ENCODE measurements around the gene SRSF6. TPM values are rescaled to one million over a fixed set of nuclear protein-coding genes. Genes with fewer than 3 reads are reported as not detected.

The SRSF6 gene
- total RNA-seq, 1 experiment from 2014 or later, result 335 TPM

DNA sequence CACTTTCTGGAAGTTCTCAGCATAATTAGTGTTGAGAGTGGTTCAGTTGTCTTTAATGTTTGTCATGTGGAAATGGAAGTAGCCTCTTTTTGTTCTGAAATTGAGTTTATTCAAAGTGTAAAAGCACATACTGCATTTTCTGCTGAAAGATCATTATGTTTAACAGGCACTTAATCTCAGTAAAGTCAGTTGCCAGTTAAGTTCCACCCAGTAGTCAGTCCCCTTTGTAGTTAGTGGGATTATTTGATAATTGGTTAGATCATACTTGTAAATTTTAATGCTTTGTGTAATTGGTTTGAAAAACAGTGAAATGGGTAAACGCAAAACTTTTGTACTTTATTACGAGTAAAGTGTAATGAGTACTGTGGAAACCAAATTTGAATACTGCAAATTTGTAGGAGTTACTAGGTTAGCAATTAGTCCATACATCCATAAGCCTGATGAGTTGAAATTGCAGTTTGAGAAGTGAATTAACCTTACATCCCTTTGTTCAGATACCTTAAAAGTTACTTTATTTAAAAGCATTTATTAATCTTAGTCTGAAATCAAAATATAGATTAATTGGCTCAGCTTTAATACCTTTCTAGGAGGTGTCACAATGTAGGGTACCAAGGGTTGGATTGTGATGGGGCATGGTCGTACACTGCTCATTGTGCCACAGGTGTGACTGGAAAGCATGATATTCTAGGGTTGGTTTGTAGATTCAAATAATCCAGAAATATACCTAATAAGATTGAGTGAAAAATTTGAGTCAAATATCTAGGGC lies 4.4 kb downstream of the SRSF6 start:
- BruUV-seq (replicated peaks), result no TSS peak
- Mint-ChIP-seq H3K4me1 (ENCODE audit: low read depth, unreplicated experiment) (peaks cover 18% of the 10 kb centered on the region), H3K4me3 (ENCODE audit: unreplicated experiment) (no peak overlapping the region), H3K27ac (ENCODE audit: unreplicated experiment) (no peak overlapping the region), H3K27me3 (ENCODE audit: insufficient read depth, unreplicated experiment) (no peaks in the 10 kb centered on the region), H3K36me3 (ENCODE audit: insufficient read depth, unreplicated experiment) (peaks cover 99% of the 10 kb centered on the region), H3K9me3 (ENCODE audit: unreplicated experiment) (no peaks in the 10 kb centered on the region)
- intact Hi-C loops (cut with micrococcal nuclease; ENCODE audit: unreplicated experiment), result no loop called here
- ChIA-PET POLR2A (interaction anchor here (0.7 kb wide), 1 partner anchor 275 kb away, joined by 18 read pairs; no protein-coding TSS in a partner anchor), CTCF (interaction anchor here (0.7 kb wide), 1 partner anchor 13 kb away, joined by 5 read pairs; no protein-coding TSS in a partner anchor)
- Histone ChIP-seq H3K4me1 (peaks cover 11% of the 10 kb centered on the region), H3K4me3 (ENCODE audit: low read depth, low read length) (no peak overlapping the region), H3K27me3 (replicated peaks; ENCODE audit: control insufficient read depth, insufficient read depth, low read length) (no peaks in the 10 kb centered on the region), H3K9me3 (no peaks in the 10 kb centered on the region), H3K36me3 (ENCODE audit: control insufficient read depth, insufficient read depth, low read length) (peaks cover 9% of the 10 kb centered on the region)
- TF ChIP-seq, protein P1, sequence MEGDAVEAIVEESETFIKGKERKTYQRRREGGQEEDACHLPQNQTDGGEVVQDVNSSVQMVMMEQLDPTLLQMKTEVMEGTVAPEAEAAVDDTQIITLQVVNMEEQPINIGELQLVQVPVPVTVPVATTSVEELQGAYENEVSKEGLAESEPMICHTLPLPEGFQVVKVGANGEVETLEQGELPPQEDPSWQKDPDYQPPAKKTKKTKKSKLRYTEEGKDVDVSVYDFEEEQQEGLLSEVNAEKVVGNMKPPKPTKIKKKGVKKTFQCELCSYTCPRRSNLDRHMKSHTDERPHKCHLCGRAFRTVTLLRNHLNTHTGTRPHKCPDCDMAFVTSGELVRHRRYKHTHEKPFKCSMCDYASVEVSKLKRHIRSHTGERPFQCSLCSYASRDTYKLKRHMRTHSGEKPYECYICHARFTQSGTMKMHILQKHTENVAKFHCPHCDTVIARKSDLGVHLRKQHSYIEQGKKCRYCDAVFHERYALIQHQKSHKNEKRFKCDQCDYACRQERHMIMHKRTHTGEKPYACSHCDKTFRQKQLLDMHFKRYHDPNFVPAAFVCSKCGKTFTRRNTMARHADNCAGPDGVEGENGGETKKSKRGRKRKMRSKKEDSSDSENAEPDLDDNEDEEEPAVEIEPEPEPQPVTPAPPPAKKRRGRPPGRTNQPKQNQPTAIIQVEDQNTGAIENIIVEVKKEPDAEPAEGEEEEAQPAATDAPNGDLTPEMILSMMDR (IDR thresholded peaks at IDR 0.05; ENCODE audit: insufficient read depth in 1 of 2, low read depth in 1 of 2, low read length in 1 of 2, severe bottlenecking in 1 of 2, unreplicated experiment in 1 of 2), result no peak
- DNase-seq, result no peak

DNA sequence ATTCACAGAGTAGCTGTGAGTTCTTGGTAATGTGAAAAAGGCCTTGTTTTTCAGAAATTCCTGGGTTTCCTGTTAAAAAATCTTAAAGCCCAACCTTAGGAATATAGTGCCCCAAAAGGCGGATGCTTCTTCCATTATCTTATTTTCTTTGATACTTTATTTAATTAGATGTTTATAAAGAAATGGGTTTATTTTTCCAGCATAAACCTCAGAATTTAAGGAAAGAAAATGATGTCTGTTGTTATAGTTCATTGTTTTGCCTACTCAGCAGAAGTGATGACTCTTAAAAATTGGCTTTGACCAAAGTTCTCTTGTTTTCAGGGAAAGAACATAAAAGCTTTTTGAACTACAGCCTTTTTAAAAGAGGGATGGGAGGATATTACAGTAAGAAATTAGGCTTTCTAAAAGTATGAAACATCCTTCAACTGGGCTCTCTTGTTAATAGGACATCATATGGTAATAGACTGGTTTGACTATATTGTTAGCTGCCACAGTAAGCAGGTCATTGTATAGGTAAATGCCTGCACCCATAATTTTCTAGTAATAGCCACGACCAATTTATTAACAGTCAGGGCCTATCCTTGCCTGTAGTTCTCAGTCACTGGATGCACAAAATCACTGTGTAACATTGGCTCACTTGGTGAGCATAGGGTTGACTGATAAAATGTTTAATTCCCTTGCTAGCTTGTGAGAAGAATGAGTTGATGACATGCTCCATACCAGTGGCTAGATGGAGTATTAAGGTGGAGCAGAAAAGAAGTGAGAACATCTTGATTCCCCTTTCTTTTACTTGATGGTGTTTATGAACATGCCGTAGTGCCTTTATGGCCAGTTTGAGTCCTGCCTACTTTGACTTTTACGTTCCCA lies 5.2 kb downstream of the SRSF6 start:
- TF ChIP-seq, protein P1 (IDR thresholded peaks at IDR 0.05; ENCODE audit: insufficient read depth in 1 of 2, low read depth in 1 of 2, low read length in 1 of 2, severe bottlenecking in 1 of 2, unreplicated experiment in 1 of 2), result no peak
- H3K9me3 ChIP-seq, result no peaks in the 10 kb centered on the region
- H3K4me1 ChIP-seq, result peaks cover 11% of the 10 kb centered on the region
- H3K27me3 ChIP-seq (replicated peaks; ENCODE audit: control insufficient read depth, insufficient read depth, low read length), result no peaks in the 10 kb centered on the region
- H3K4me3 ChIP-seq (ENCODE audit: low read depth, low read length), result no peak overlapping the region
- H3K36me3 ChIP-seq (ENCODE audit: control insufficient read depth, insufficient read depth, low read length), result peaks cover 9% of the 10 kb centered on the region
- Mint-ChIP-seq H3K36me3 (ENCODE audit: insufficient read depth, unreplicated experiment) (peaks cover 97% of the 10 kb centered on the region), H3K27ac (ENCODE audit: unreplicated experiment) (no peak overlapping the region), H3K4me1 (ENCODE audit: low read depth, unreplicated experiment) (peaks cover 18% of the 10 kb centered on the region), H3K27me3 (ENCODE audit: insufficient read depth, unreplicated experiment) (no peaks in the 10 kb centered on the region), H3K9me3 (ENCODE audit: unreplicated experiment) (no peaks in the 10 kb centered on the region), H3K4me3 (ENCODE audit: unreplicated experiment) (no peak overlapping the region)
- CTCF ChIA-PET, result no interaction called here
- DNase-seq, result no peak
- POLR2A ChIA-PET, result interaction anchor here (0.5 kb wide), 1 partner anchor 128 kb away, joined by 9 read pairs; the partner anchor contains the start of gene IFT52
- BruUV-seq (replicated peaks), result no TSS peak
- intact Hi-C loops (cut with micrococcal nuclease; ENCODE audit: unreplicated experiment), result no loop called here

DNA sequence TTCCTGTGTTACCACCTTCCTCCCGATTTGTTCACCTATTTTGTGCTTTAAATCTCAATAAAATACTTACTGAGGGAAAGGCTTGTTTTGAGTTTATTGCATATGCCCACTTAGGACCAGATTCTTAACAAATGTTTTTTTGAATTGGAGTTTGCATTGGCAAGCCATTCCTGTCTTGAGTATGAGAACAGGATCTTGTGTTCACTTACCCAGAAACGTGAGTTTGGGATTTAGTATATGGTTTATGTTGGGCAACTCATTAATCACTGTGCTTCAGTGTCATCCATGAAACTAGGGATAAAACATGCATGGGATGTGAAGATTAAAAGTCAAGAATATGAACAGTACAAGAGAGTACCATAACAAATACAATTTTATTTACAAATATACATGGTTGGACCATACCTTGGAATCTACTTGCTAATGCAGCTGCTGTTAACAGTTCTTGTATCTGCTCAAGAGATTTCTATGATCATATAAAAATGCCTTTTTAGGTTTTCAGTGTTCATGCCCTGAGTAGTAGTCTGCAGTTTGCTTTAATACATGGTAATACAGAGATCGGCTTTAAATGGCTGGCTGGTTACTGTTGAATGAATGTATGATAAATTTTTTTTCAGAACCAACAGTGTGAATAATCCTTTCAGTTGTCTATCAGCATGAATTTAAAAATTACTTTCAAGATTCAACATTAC lies 6.0 kb downstream of the SRSF6 start:
- TF ChIP-seq, protein P1 (IDR thresholded peaks at IDR 0.05; ENCODE audit: insufficient read depth in 1 of 2, low read depth in 1 of 2, low read length in 1 of 2, severe bottlenecking in 1 of 2, unreplicated experiment in 1 of 2), result no peak
- no peaks in the 10 kb centered on the region for H3K27me3 ChIP-seq (replicated peaks; ENCODE audit: control insufficient read depth, insufficient read depth, low read length)
- H3K9me3 ChIP-seq, result no peaks in the 10 kb centered on the region
- Mint-ChIP-seq H3K27ac (ENCODE audit: unreplicated experiment) (no peak overlapping the region), H3K9me3 (ENCODE audit: unreplicated experiment) (no peaks in the 10 kb centered on the region), H3K36me3 (ENCODE audit: insufficient read depth, unreplicated experiment) (peaks cover 93% of the 10 kb centered on the region), H3K4me3 (ENCODE audit: unreplicated experiment) (no peak overlapping the region), H3K27me3 (ENCODE audit: insufficient read depth, unreplicated experiment) (no peaks in the 10 kb centered on the region), H3K4me1 (ENCODE audit: low read depth, unreplicated experiment) (peaks cover 18% of the 10 kb centered on the region)
- intact Hi-C loops (cut with micrococcal nuclease; ENCODE audit: unreplicated experiment), result no loop called here
- H3K4me1 ChIP-seq, result peaks cover 11% of the 10 kb centered on the region
- POLR2A ChIA-PET, result no interaction called here
- no peak for DNase-seq
- CTCF ChIA-PET, result no interaction called here
- no peak overlapping the region for H3K4me3 ChIP-seq (ENCODE audit: low read depth, low read length)
- H3K36me3 ChIP-seq (ENCODE audit: control insufficient read depth, insufficient read depth, low read length), result peaks cover 9% of the 10 kb centered on the region
- no TSS peak for BruUV-seq (replicated peaks)
